ENCODE measurements around the gene MYCL. TPM values are rescaled to one million over a fixed set of nuclear protein-coding genes. Genes with fewer than 3 reads are reported as not detected.
A peak's percentile ranks its signal among the peaks of the same experiment; 100 is the strongest.

MYCL gene
- total RNA-seq, 4 donors from 2014 or later = 0.35 to 1.1 TPM; not detected in 2

DNA sequence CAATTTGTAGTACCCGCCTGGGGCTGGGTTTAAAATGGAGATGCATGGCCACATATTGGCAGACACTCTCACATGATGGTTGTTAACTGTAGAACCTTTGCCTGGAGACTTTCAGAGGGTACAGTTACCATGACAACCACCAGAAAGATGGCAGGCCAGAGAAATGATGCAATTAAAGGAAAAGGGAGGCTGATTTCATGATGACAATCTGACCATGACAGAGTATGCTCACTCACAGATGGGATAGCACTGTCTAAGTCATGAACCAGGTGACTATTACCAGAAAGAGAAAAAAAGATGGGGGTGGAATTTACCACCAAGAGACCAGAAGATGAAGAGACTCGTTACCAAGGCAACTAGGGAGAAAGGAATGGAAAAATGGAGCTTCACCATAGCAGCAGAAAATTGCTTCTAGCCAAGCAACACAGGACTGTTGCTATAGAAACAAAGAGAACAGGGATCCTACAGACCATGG lies 14.9 kb downstream of the MYCL start:
- no peak for TF ChIP-seq POLR2A (IDR thresholded peaks at IDR 0.05)
- TF ChIP-seq, protein P1, sequence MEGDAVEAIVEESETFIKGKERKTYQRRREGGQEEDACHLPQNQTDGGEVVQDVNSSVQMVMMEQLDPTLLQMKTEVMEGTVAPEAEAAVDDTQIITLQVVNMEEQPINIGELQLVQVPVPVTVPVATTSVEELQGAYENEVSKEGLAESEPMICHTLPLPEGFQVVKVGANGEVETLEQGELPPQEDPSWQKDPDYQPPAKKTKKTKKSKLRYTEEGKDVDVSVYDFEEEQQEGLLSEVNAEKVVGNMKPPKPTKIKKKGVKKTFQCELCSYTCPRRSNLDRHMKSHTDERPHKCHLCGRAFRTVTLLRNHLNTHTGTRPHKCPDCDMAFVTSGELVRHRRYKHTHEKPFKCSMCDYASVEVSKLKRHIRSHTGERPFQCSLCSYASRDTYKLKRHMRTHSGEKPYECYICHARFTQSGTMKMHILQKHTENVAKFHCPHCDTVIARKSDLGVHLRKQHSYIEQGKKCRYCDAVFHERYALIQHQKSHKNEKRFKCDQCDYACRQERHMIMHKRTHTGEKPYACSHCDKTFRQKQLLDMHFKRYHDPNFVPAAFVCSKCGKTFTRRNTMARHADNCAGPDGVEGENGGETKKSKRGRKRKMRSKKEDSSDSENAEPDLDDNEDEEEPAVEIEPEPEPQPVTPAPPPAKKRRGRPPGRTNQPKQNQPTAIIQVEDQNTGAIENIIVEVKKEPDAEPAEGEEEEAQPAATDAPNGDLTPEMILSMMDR (IDR thresholded peaks at IDR 0.05 in 4 of 5, conservative IDR thresholded peaks at IDR 0.05 in 1 of 5) = no peak
- in situ Hi-C loops (cut with MboI; ENCODE audit: low sequenced_read_pairs in 4 of 4) (no loop called here), intact Hi-C loops (cut with DNase I; ENCODE audit: low total_unique reads) (no loop called here)
- Histone ChIP-seq H3K27me3 (peaks cover 0 to 3% (median 0%) of the 10 kb centered on the region in 3 donors), H3K9me3 (no peaks in the 10 kb centered on the region), H3K27ac (no peak overlapping the region), H3K4me3 (no peak overlapping the region), H3K4me1 (peaks cover 10 to 11% of the 10 kb centered on the region in 2 donors), H3K36me3 (no peaks in the 10 kb centered on the region)
- ATAC-seq = no peak
- no peak for DNase-seq

DNA sequence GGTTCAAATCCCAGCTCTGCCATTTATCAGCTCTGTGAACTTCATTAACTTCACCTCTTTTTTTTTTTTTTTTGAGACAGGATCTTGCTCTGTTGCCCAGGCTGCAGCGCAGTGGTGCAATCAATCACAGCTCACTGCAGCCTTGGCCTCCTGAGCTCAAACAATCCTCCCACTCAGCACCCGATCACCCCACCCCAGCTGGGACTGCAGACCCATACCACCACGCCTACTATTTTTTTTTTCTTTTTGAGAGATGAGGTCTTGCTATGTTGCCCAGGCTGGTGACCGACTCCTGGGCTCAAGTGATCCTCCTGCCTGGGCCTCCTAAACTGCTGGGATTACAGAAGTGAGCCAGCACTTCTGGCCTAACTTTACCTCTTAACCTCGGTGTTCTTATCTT lies 16.2 kb downstream of the MYCL start:
- DNase-seq (no peak), ATAC-seq (no peak)
- Histone ChIP-seq H3K27me3 (peaks cover 0 to under 1% (median 0%) of the 10 kb centered on the region in 3 donors), H3K36me3 (no peaks in the 10 kb centered on the region), H3K9me3 (no peaks in the 10 kb centered on the region), H3K4me1 (peaks cover 20 to 21% of the 10 kb centered on the region in 2 donors), H3K4me3 (no peak overlapping the region), H3K27ac (no peak overlapping the region)
- TF ChIP-seq POLR2A (IDR thresholded peaks at IDR 0.05) = no peak
- TF ChIP-seq, protein P1 (IDR thresholded peaks at IDR 0.05 in 4 of 5, conservative IDR thresholded peaks at IDR 0.05 in 1 of 5) = no peak
- intact Hi-C loops (cut with DNase I; ENCODE audit: low total_unique reads) (no loop called here), in situ Hi-C loops (cut with MboI; ENCODE audit: low sequenced_read_pairs in 4 of 4) (no loop called here)

- H3K4me1 ChIP-seq = peaks cover 39 to 44% of the 10 kb centered on the region in 2 donors
- peak overlapping the region in 2 of 4 donors; percentile 72 to 87 for H3K27ac ChIP-seq
- no peaks in the 10 kb centered on the region for H3K9me3 ChIP-seq
- ATAC-seq = no peak
- no peaks in the 10 kb centered on the region for H3K27me3 ChIP-seq
- peak overlapping the region; percentile 84 to 99 (median 99) for H3K4me3 ChIP-seq
- TF ChIP-seq, protein P1 (IDR thresholded peaks at IDR 0.05 in 4 of 5, conservative IDR thresholded peaks at IDR 0.05 in 1 of 5) = no peak
- TF ChIP-seq POLR2A (IDR thresholded peaks at IDR 0.05) = no peak
- in situ Hi-C loops (cut with MboI; ENCODE audit: low sequenced_read_pairs in 4 of 4) = no loop called here
- intact Hi-C loops (cut with DNase I; ENCODE audit: low total_unique reads) = no loop called here
- DNase-seq = no peak
- no peaks in the 10 kb centered on the region for H3K36me3 ChIP-seq
Measured at GRCh38 chr1:39882152-39882551, 19.6 kb downstream of the MYCL start.

- Histone ChIP-seq H3K36me3 (no peaks in the 10 kb centered on the region), H3K4me3 (no peak overlapping the region), H3K27ac (peak overlapping the region in 2 of 4 donors; percentile 7 to 54), H3K27me3 (no peaks in the 10 kb centered on the region), H3K4me1 (peaks cover 46 to 49% of the 10 kb centered on the region in 2 donors), H3K9me3 (no peaks in the 10 kb centered on the region)
- in situ Hi-C loops (cut with MboI; ENCODE audit: low sequenced_read_pairs in 4 of 4) = no loop called here
- DNase-seq (no peak), ATAC-seq (peak in 1 of 2 donors; percentile 27)
- intact Hi-C loops (cut with DNase I; ENCODE audit: low total_unique reads) = no loop called here
- no peak for TF ChIP-seq POLR2A (IDR thresholded peaks at IDR 0.05)
- TF ChIP-seq, protein P1 (IDR thresholded peaks at IDR 0.05 in 4 of 5, conservative IDR thresholded peaks at IDR 0.05 in 1 of 5) = no peak
Measured at GRCh38 chr1:39877980-39878956, 23.4 kb downstream of the MYCL start.
